HepG2 (cell line): ENCODE data around the gene NEK9. TPM values are rescaled to one million over a fixed set of nuclear protein-coding genes. Genes with fewer than 3 reads are reported as not detected.

Experiments used
- ATAC-seq: fragments of 200-7000 bp; cut with Tn5 transposase; 3 replicates; pipeline ENCODE4 v1.9.1; 2020; ENCODE audit warnings: mild to moderate bottlenecking, moderate library complexity
- BruUV-seq: library from RNA; stranded (reverse); fragments of 400-500 nt; replicated peaks from 2 replicates; lab custom pipeline; 2021; lab: Mats Ljungman, UMichigan
- CTCF ChIA-PET: fragments of 300-600 bp; formaldehyde crosslinking; extraction: SDS; loops from one replicate; lab custom pipeline; 2021; ENCODE audit warnings: low total read pairs, inconsistent platforms, low intra/inter-chr PET ratio; lab: Yijun Ruan, JAX
- POLR2A ChIA-PET: fragments of 350-600 bp; sonication (Branson Sonifier 250); formaldehyde crosslinking; loops from one replicate; lab custom pipeline; 2020; ENCODE audit warnings: antibody characterized with exemption, inconsistent platforms; lab: Yijun Ruan, JAX
- DNase-seq: peaks from one replicate; pipeline ENCODE4 v3.0.0-alpha.2; 2015; ENCODE audit warnings: low spot score
- FAIRE-seq: peaks from 3 replicates; lab custom pipeline; 2011; peaks lifted over from hg19 to GRCh38; lab: Jason Lieb, UNC
- H2AFZ ChIP-seq: one replicate; pipeline ENCODE4 v1.6.1; 2011; ENCODE audit warnings: low read length, inconsistent platforms
- H3K27ac ChIP-seq: fragments of 300-600 bp; 3 replicates; pipeline ENCODE4 v1.8.0; 2011; ENCODE audit warnings: mixed run types, mild to moderate bottlenecking, mixed read lengths, low read length, inconsistent platforms; ENCODE audit not compliant: insufficient read depth; ENCODE audit errors: extremely low read length
- H3K27me3 ChIP-seq, 2 experiments: fragments of 200-600 bp in 1 of 2; 2 replicates in 1 of 2; 3 replicates in 1 of 2; pipeline versions ENCODE4 v1.6.0 to v1.8.0; 2011; ENCODE audit warnings: low read length in 2 of 2, mild to moderate bottlenecking in 2 of 2, moderate library complexity in 2 of 2, inconsistent platforms in 1 of 2; ENCODE audit not compliant: insufficient read depth in 2 of 2, control insufficient read depth in 1 of 2
- H3K36me3 ChIP-seq, 2 experiments: fragments of 200-600 bp in 1 of 2; replicated peaks in 1 of 2; 2 replicates in 1 of 2; 3 replicates in 1 of 2; pipeline versions ENCODE4 v1.5.1 to v1.8.0; 2011; ENCODE audit warnings: low read length in 2 of 2, inconsistent platforms in 1 of 2; ENCODE audit not compliant: insufficient read depth in 2 of 2, control insufficient read depth in 1 of 2
- H3K4me1 ChIP-seq: 2 replicates; pipeline ENCODE4 v1.5.1; 2012; ENCODE audit warnings: low read length, inconsistent platforms; ENCODE audit not compliant: insufficient read depth
- H3K4me2 ChIP-seq: 2 replicates; pipeline ENCODE4 v1.6.0; 2011; ENCODE audit warnings: low read depth, low read length, inconsistent platforms
- H3K4me3 ChIP-seq, 3 experiments: fragments of 200-600 bp in 1 of 3; sonication (generic), shearing (Covaris generic) in 1 of 3; replicated peaks in 1 of 3; 2 replicates each; pipeline ENCODE4 v1.5.1; 2011 to 2016; ENCODE audit warnings: low read length in 3 of 3, inconsistent platforms in 2 of 3, low read depth in 2 of 3, mild to moderate bottlenecking in 2 of 3, control low read depth in 1 of 3, mixed read lengths in 1 of 3; ENCODE audit not compliant: insufficient read depth in 1 of 3
- H3K79me2 ChIP-seq: one replicate; pipeline ENCODE4 v1.6.1; 2011; ENCODE audit warnings: low read length, inconsistent platforms; ENCODE audit not compliant: insufficient read depth
- H3K9ac ChIP-seq: 2 replicates; pipeline ENCODE4 v1.6.0; 2011; ENCODE audit warnings: mild to moderate bottlenecking, low read depth, low read length, inconsistent platforms; ENCODE audit not compliant: insufficient read depth
- H3K9me3 ChIP-seq: 2 replicates; pipeline ENCODE4 v1.5.1; 2012; ENCODE audit warnings: mild to moderate bottlenecking, low read length
- H4K20me1 ChIP-seq: 2 replicates; pipeline ENCODE4 v1.6.0; 2011; ENCODE audit warnings: inconsistent platforms, mild to moderate bottlenecking, low read length, moderate library complexity; ENCODE audit not compliant: insufficient read depth
- FOXA3 ChIP-seq: IDR thresholded peaks from 2 replicates; pipeline ENCODE4 v1.6.1; 2016; ENCODE audit warnings: missing genetic modification reagents, missing compliant biosample characterization
- GMEB1 ChIP-seq: sonication (generic); formaldehyde crosslinking; IDR thresholded peaks from 2 replicates; pipeline ENCODE4 v1.5.1; 2020; ENCODE audit warnings: missing genetic modification reagents, mild to moderate bottlenecking, borderline replicate concordance
- IRX3 ChIP-seq: sonication (generic); formaldehyde crosslinking; IDR thresholded peaks from 2 replicates; pipeline ENCODE4 v1.8.1; 2023; ENCODE audit warnings: mild to moderate bottlenecking, low read depth, missing genetic modification reagents, borderline replicate concordance
- KDM5B ChIP-seq: sonication (generic); formaldehyde crosslinking; IDR thresholded peaks from 2 replicates; pipeline ENCODE4 v1.4.0; 2020; ENCODE audit warnings: missing genetic modification reagents, mild to moderate bottlenecking, borderline replicate concordance
- SNAPC4 ChIP-seq: sonication (generic); formaldehyde crosslinking; IDR thresholded peaks from 2 replicates; pipeline ENCODE4 v1.4.0; 2020; ENCODE audit warnings: mild to moderate bottlenecking, missing genetic modification reagents
- ZBED4 ChIP-seq: sonication (generic); formaldehyde crosslinking; IDR thresholded peaks from 2 replicates; pipeline ENCODE4 v1.4.0; 2020; ENCODE audit warnings: missing genetic modification reagents, borderline replicate concordance
- ZBTB7B ChIP-seq: sonication (generic); formaldehyde crosslinking; IDR thresholded peaks from 2 replicates; pipeline ENCODE4 v1.4.0; 2020; ENCODE audit warnings: missing genetic modification reagents
- ZGPAT ChIP-seq: IDR thresholded peaks from 2 replicates; pipeline ENCODE4 v1.6.1; 2016; ENCODE audit warnings: mild to moderate bottlenecking
- ZNF570 ChIP-seq: sonication (generic); formaldehyde crosslinking; IDR thresholded peaks from 2 replicates; pipeline ENCODE4 v1.4.0; 2020; ENCODE audit warnings: mild to moderate bottlenecking, missing genetic modification reagents, borderline replicate concordance
- ZNF7 ChIP-seq: IDR thresholded peaks from 2 replicates; pipeline ENCODE4 v1.6.1; 2016; ENCODE audit warnings: missing biosample characterization, missing genetic modification reagents
- WGBS: methylation state at CpG from one replicate; pipeline ENCODE4 v1.1.6; 2017; ENCODE audit warnings: low lambda C conversion rate; 5-methylcytosine and 5-hydroxymethylcytosine counted together
- in situ Hi-C: cut with HindIII; loops from 2 replicates; pipeline ENCODE4 v1.10.0; 2017; ENCODE audit warnings: low pct_unique_long_range_greater_than_20kb; ENCODE audit not compliant: extremely low pct_ligation_motif_present
- intact Hi-C: fragments of 100-400 bp; cut with micrococcal nuclease; formaldehyde crosslinking; loops from one replicate; pipeline ENCODE4 v1.10.0; 2022; ENCODE audit not compliant: unreplicated experiment
- polyA plus RNA-seq, 8 experiments: library from polyadenylated mRNA; depleted of rRNA in 3 of 8; stranded (reverse) in 7 of 8; unstranded in 1 of 8; fragments of >200 nt; fragmentation: Illumina TruSeq in 4 of 8; extraction: Trizol in 4 of 8; gene quantifications; 2 replicates each; pipeline versions ENCODE4 v1.2.1 to v1.2.3, GENCODE V29; 2011 to 2016; ENCODE audit warnings: low read depth in 4 of 8, missing spikeins in 1 of 8, mixed read lengths in 1 of 8; ENCODE audit not compliant: insufficient read depth in 1 of 8
- total RNA-seq, 5 experiments: library from RNA; depleted of rRNA; stranded (reverse); fragments of >200 nt; fragmentation: Illumina TruSeq; extraction: Trizol; gene quantifications; 2 replicates each; pipeline ENCODE4 v1.2.3, GENCODE V29; 2016; ENCODE audit warnings: low read depth in 1 of 5

NEK9 gene
- total and polyA plus RNA-seq, 2 of the 13 experiments (the other 11 are each of a cell fraction or from before 2014, with no cell fraction given): 16.5 to 27.3 TPM

- Histone ChIP-seq H3K79me2 (peaks cover 16% of the 10 kb centered on the region), H4K20me1 (no peaks in the 10 kb centered on the region), H3K4me1 (peaks cover 14% of the 10 kb centered on the region), H3K27ac (no peak overlapping the region), H3K36me3 (peaks cover 5 to 27% of the 10 kb centered on the region in 2 experiments; a peak in 4 of 5 replicates), H3K4me2 (no peak overlapping the region), H2AFZ (no peak overlapping the region), H3K9ac (no peak overlapping the region), H3K4me3 (no peak overlapping the region), H3K9me3 (no peaks in the 10 kb centered on the region), H3K27me3 (no peaks in the 10 kb centered on the region; a peak in 1 of 5 replicates)
- DNase-seq: no peak
- no peak for TF ChIP-seq KDM5B (CRISPR knock-in tag)
- TF ChIP-seq ZNF570: no peak
- TF ChIP-seq IRX3 (CRISPR knock-in tag): no peak
- TF ChIP-seq SNAPC4 (CRISPR knock-in tag): no peak
- no peak for TF ChIP-seq FOXA3 (CRISPR knock-in tag)
- no peak for TF ChIP-seq ZGPAT (CRISPR knock-in tag)
- no peak for TF ChIP-seq ZBED4 (CRISPR knock-in tag)
- no peak for TF ChIP-seq ZBTB7B (CRISPR knock-in tag)
- no peak for TF ChIP-seq GMEB1
- no peak for TF ChIP-seq ZNF7 (CRISPR knock-in tag)
- in situ Hi-C loops (loop anchor here (10.0 kb wide), 1 partner anchor 363 kb away; no protein-coding TSS in a partner anchor), intact Hi-C loops (no loop called here)
- BruUV-seq: no TSS peak
- no peak for FAIRE-seq
- CTCF ChIA-PET: no interaction called here
- no peak for ATAC-seq
- WGBS: over 99% methylated on average over 7 of the region's 7 CpGs
- POLR2A ChIA-PET: no interaction called here
Measured at GRCh38 chr14:75121552-75121951, 5.3 kb downstream of the NEK9 start.
